ENCODE data around the gene WIPF3.
"Not testable (repeated sequence)": the region's sequence is repeated elsewhere in the genome, so short reads cannot be mapped to it uniquely, and the experiment has no call there.

WIPF3 gene

DNA sequence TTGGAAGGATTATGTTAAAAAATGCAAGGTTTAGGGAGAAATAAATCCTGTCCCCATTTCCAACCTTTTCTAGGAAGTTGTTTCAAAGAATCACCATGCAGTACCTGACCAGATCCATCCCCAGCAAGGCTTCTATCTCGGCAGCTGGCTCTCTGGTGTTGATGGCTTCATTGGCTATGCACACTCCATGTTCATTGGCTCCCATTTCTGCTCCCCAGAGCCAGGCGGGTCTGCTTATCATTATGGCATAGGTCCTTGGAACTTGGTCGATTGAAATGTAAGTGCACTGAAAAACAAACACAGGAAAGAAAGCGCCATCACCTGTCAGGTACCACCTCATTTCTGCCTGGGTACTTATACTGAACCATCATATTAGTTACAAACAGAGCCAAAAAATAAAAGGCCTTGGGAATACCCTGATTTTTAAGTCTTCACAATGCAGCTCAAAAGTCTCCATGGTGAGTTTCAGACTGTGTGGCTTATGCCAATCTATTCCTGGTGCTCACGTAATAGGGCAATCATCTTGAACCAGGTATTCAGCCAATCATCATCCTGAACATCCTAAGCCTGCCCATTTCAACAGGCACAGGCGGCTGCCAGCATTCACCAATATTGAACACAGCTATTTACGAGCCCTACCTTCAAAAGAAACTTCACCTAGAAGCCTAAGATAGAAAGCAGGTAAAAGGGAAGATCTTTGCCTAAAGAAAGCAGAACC, 148.9 kb downstream of the WIPF3 start:
- no peak overlapping the region for H3K4me3 Mint-ChIP-seq
- peaks cover 8 to 15% of the 10 kb centered on the region in 2 donors for H3K4me1 Mint-ChIP-seq (ENCODE audit: low read depth in 2 of 2)
- H3K36me3 Mint-ChIP-seq (ENCODE audit: insufficient read depth), result peaks cover 9% of the 10 kb centered on the region
- no peak for DNase-seq
- H3K9me3 Mint-ChIP-seq, result peaks cover 0 to 2% of the 10 kb centered on the region in 2 donors
- ATAC-seq (replicated peaks), result no peak
- H3K27ac Mint-ChIP-seq, result peak overlapping the region in 1 of 2 donors; percentile 70
- peaks cover 24 to 28% of the 10 kb centered on the region in 2 donors for H3K27me3 Mint-ChIP-seq

DNA sequence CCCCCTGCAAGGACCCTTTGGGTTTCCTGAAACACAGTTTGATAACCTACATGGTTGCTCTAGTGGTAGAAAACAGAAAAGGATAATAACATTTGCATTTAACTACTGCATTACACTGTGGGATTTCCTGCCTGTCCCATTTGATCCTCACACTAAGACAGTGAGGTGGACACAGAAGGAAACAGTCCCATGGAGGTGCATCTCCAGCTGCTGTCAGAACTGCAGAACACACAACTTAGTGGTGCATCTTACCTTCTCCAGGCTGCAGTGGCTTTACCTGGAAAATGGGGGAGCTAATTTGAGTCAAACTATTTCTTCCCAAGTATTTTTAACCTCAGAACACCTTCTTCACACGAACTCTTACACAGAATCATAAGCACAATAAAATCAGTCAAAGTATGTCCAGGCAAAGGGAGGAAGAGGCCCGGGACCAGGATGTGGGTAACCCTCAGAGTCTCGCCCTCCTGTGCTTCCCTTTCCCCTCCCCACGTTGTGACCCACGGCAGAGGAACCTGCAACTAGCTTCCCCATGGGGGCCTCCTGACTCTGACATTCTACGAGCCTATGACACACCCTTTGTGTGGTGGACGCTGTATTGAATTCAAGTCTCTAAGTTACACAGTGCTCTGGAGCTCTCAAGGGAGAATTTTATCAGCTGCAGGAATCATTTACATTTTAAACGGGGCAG, 149.6 kb downstream of the WIPF3 start:
- peak; percentile 75 for ATAC-seq (replicated peaks)
- H3K4me1 Mint-ChIP-seq (ENCODE audit: low read depth in 2 of 2), result peaks cover 8 to 15% of the 10 kb centered on the region in 2 donors

DNA sequence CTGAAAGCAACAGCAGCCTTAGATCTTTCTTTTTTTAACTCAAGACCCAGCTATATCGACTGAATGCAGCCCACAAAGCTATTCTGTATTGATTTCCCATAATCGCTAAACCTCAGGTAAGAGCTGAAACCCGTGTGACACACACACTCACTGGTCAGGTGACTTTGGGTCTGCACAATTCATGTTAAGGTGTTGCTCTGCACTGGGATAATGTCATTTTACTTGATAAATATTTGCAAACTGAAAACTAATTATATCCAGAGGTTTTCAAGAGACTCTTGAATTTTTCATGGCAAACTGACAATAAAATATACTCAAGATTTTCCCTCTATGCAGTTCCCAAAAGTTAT, 150.2 kb downstream of the WIPF3 start:
- peaks cover 8 to 14% of the 10 kb centered on the region in 2 donors for H3K4me1 Mint-ChIP-seq (ENCODE audit: low read depth in 2 of 2)
- peak overlapping the region in 1 of 2 donors; percentile 55 for H3K4me3 Mint-ChIP-seq

More for the DNA sequence above, 149.6 kb downstream of the WIPF3 start:
- Mint-ChIP-seq H3K4me3 (peak overlapping the region in 1 of 2 donors; percentile 55), H3K36me3 (ENCODE audit: insufficient read depth) (peaks cover 9% of the 10 kb centered on the region), H3K9me3 (peaks cover 0 to 2% of the 10 kb centered on the region in 2 donors), H3K27me3 (peaks cover 22 to 28% of the 10 kb centered on the region in 2 donors), H3K27ac (peak overlapping the region in 1 of 2 donors; percentile 70)
- DNase-seq, result peak in 1 of 3 experiments; percentile 3

DNA sequence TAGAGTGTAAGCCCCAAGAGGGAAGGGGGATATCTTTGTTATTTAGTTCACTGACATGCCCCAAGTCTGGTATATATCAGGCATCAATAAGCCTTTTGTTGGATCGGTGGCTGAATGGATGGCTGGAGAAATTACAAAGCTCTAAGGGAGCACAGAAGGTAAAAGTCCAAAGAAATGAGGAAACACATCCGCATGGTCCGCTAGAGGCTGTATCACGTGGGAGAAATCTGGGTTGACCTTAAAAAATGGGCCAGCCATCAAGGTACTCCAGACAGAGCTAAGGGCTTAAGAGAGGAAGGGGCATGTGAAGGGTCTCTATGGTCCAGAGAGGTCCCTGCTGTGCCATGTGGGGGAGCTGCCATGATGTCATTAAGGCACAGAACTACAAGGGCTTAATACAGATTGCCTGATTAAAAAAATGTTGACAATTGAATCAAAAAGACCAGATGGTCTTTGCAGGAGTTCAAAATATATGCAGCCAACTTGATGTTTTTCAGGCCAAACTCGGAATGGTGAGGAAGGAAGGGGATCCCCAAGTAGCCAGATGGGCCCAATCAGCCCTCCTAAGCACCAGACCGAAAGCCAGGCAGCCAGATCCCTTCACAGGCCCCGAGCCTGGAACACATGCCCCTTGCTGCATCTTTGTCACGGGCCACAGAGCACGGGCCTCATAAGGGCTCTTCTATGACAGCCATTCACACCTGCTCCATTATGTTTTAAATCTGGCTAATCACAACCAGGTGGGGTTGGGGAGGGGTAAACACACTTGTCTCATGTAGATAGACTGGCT, 151.4 kb downstream of the WIPF3 start:
- Mint-ChIP-seq H3K36me3 (ENCODE audit: insufficient read depth) (peaks cover 9% of the 10 kb centered on the region), H3K4me1 (ENCODE audit: low read depth in 2 of 2) (peaks cover 8 to 14% of the 10 kb centered on the region in 2 donors), H3K27me3 (peaks cover 15 to 23% of the 10 kb centered on the region in 2 donors), H3K4me3 (no peak overlapping the region), H3K9me3 (no peaks in the 10 kb centered on the region), H3K27ac (peak overlapping the region in 1 of 2 donors; percentile 2)
- ATAC-seq (replicated peaks) (no peak), DNase-seq (no peak)

More for the DNA sequence above, 150.2 kb downstream of the WIPF3 start:
- no peak for DNase-seq
- peak overlapping the region in 1 of 2 donors; percentile 70 for H3K27ac Mint-ChIP-seq
- H3K36me3 Mint-ChIP-seq (ENCODE audit: insufficient read depth), result peaks cover 9% of the 10 kb centered on the region
- H3K27me3 Mint-ChIP-seq, result peaks cover 17 to 23% of the 10 kb centered on the region in 2 donors
- H3K9me3 Mint-ChIP-seq, result no peaks in the 10 kb centered on the region
- no peak for ATAC-seq (replicated peaks)

DNA sequence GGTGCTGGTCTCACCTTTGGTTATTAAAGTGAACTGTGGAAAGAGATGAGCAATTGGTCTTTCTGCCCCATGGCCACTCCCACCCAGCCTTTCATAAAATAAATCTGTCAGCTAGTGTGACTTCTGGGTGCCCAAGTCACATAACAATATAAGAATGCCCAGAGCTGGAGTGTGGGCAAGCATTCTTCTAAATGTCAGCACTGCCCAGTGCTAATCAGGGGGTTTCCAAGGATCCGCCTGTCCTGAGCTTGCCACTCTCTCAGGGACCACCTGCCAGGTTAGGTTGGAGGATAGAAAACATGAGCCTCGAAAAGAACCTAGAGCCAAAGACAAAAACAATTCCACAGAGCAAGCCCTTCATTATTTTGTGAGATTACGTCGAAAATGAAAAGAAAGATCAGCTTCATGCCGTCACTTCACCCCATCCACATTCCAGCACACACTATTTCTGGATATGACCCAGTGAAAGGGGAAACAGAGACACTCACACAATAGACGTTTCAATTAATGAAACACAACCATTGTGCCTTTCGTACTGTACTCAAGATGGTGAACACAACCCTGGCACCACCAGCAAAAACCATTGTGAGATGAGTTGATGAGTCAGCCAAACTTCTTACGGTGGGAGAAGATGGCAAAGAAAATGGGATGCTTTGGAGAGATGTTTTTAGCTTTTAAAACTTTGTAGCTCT, 152.5 kb downstream of the WIPF3 start:
- Mint-ChIP-seq H3K36me3 (ENCODE audit: insufficient read depth) (peaks cover 2% of the 10 kb centered on the region), H3K27ac (no peak overlapping the region), H3K27me3 (peaks cover 15 to 23% of the 10 kb centered on the region in 2 donors), H3K4me1 (ENCODE audit: low read depth in 2 of 2) (peaks cover 8 to 14% of the 10 kb centered on the region in 2 donors), H3K4me3 (no peak overlapping the region), H3K9me3 (no peaks in the 10 kb centered on the region)
- DNase-seq (no peak), ATAC-seq (replicated peaks) (no peak)

DNA sequence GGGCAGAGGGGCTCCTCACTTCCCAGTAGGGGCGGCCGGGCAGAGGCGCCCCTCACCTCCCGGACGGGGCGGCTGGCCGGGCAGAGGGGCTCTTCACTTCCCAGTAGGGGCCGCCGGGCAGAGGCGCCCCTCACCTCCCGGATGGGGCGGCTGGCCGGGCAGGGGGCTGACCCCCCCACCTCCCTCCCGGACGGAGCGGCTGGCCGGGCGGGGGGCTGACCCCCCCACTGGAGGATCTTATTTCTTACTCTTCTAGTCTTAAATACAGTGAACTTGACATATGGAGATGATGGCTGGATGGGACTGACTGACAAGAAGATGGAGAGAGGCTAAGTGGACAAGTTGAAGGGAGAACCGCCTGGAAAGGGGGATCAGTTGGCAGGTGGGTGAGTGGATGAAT, 155.3 kb downstream of the WIPF3 start:
- not testable (repeated sequence) for H3K4me3 Mint-ChIP-seq; H3K9me3 Mint-ChIP-seq; H3K36me3 Mint-ChIP-seq (ENCODE audit: insufficient read depth); DNase-seq; H3K4me1 Mint-ChIP-seq (ENCODE audit: low read depth in 2 of 2); ATAC-seq (replicated peaks); H3K27ac Mint-ChIP-seq
- H3K27me3 Mint-ChIP-seq, result peaks cover 20 to 32% of the 10 kb centered on the region in 2 donors

DNA sequence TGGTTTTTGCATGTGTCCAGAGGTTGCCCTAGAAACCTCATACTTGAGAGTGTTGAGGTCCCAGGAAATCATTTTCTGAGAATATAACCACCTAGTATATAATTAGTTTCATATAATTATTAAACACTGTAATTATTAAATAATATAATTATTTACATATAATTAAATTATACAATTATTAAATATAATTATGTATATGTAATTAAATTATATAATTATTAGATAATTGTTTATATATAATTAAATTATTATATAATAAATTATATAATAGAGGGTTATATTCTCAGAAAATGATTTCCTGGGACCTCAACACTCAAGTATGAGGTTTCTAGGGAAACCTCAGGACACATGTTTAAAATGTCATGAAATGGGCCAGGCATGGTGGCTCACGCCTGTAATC, 155.7 kb downstream of the WIPF3 start:
- Mint-ChIP-seq H3K36me3 (ENCODE audit: insufficient read depth) (peaks cover 4% of the 10 kb centered on the region), H3K4me3 (no peak overlapping the region), H3K27ac (no peak overlapping the region), H3K4me1 (ENCODE audit: low read depth in 2 of 2) (peaks cover 0 to 4% of the 10 kb centered on the region in 2 donors), H3K9me3 (no peaks in the 10 kb centered on the region), H3K27me3 (peaks cover 21 to 36% of the 10 kb centered on the region in 2 donors)
- ATAC-seq (replicated peaks) (no peak), DNase-seq (no peak)

DNA sequence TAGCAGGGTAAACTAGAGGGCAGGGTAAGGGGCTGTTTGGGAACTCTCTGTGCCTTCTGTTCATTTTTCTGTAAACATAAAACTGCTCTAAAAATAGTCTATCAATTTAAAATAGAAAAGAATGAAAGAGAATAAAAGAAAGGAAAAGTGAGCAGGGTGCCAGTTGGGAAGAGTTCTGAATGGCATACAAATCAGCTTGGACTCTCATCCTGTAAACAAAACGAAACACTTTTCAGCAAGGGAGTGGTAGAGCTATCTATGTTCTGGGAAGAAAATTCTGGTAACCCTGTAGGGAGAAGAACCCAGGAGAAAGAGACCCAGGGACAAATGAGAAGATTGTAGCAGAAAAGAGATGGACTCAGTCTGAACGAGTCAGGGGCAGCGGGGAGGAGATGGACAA, 158.7 kb downstream of the WIPF3 start:
- no peak overlapping the region for H3K27ac Mint-ChIP-seq
- H3K4me1 Mint-ChIP-seq (ENCODE audit: low read depth in 2 of 2), result peaks cover 0 to 12% of the 10 kb centered on the region in 2 donors
- H3K27me3 Mint-ChIP-seq, result peaks cover 23 to 34% of the 10 kb centered on the region in 2 donors
- peaks cover 8% of the 10 kb centered on the region for H3K36me3 Mint-ChIP-seq (ENCODE audit: insufficient read depth)
- H3K9me3 Mint-ChIP-seq, result no peaks in the 10 kb centered on the region
- no peak for ATAC-seq (replicated peaks)
- no peak overlapping the region for H3K4me3 Mint-ChIP-seq
- DNase-seq, result no peak

All from effector memory CD8-positive, alpha-beta T cell (primary cell).